ENCODE results near the gene FGD4.

The FGD4 gene

DNA sequence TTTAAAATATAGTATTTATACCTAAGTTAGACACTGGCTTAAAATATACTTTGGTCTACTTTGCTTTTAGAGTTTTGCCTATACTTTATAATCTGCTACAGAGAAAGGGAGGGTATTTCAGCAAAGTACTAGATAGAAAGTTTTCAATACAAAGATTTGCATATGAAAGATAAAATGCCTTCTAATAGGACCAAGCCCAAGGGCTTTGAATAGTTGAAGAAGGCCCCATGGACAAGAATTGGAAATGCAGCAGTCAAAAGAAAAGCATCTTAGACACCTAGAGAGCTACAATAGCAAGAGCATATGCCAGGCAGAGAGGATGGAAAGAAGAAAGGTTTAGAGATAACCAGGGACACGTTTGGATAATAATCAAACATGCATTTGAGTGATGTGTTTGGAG, 196.7 kb downstream of the FGD4 start:
- Histone ChIP-seq H3K27me3 (replicated peaks; ENCODE audit: control insufficient read depth, insufficient read depth, low read length) (no peaks in the 10 kb centered on the region), H3K4me1 (ENCODE audit: control insufficient read depth, insufficient read depth, low read length) (no peaks in the 10 kb centered on the region), H3K9me3 (ENCODE audit: control insufficient read depth, low read length) (no peaks in the 10 kb centered on the region), H3K9ac (ENCODE audit: low read length) (no peak overlapping the region), H3K4me3 (ENCODE audit: low read length) (no peak overlapping the region), H3K36me3 (ENCODE audit: control insufficient read depth, insufficient read depth, low read length, severe bottlenecking) (peaks cover 72% of the 10 kb centered on the region)
- no peak for DNase-seq (ENCODE audit: low read depth)

DNA sequence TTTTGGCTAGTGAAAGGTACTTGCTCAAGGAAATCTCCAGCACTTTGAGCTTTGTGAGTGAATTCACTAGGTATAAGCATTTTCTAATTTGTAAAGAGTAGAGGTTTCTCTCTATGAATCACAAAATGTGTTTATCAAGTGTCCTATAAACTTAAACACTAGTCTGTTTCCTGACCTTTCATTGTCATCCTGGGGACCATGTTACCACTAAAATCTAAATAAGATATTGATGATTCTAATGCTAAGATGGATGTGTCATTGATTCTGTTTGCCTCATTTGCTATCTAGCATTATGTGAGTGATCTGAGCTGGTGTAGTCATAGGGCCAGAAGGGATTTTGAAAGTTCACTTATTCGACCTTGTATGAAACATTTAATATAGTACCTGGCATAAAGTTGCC, 199.3 kb downstream of the FGD4 start:
- H3K27me3 ChIP-seq (replicated peaks; ENCODE audit: control insufficient read depth, insufficient read depth, low read length), result no peaks in the 10 kb centered on the region
- H3K4me1 ChIP-seq (ENCODE audit: control insufficient read depth, insufficient read depth, low read length), result peaks cover under 1% of the 10 kb centered on the region
- no peak overlapping the region for H3K9ac ChIP-seq (ENCODE audit: low read length)
- no peaks in the 10 kb centered on the region for H3K9me3 ChIP-seq (ENCODE audit: control insufficient read depth, low read length)
- DNase-seq (ENCODE audit: low read depth), result no peak
- H3K4me3 ChIP-seq (ENCODE audit: low read length), result no peak overlapping the region
- H3K36me3 ChIP-seq (ENCODE audit: control insufficient read depth, insufficient read depth, low read length, severe bottlenecking), result peaks cover 77% of the 10 kb centered on the region

DNA sequence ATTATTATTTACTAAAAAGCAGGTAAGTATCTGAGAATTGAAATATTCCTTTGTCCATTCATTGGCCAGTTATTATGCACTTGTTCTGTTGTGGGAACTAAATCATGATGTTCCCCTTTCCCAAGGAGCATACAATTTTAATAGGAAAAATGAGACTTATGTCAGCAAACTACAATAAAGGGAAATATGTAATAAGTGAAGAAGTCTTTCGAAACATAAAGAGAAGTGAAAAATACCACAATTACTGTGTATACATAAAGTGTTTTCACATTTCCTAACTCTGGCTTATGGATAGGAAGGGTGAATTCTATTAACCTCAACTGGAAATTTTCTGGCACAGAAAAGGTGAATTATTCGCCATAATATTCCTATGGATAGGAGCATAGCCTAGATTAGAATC, 201.3 kb downstream of the FGD4 start:
- H3K36me3 ChIP-seq (ENCODE audit: control insufficient read depth, insufficient read depth, low read length, severe bottlenecking), result peaks cover 79% of the 10 kb centered on the region
- H3K9ac ChIP-seq (ENCODE audit: low read length), result no peak overlapping the region
- DNase-seq (ENCODE audit: low read depth), result no peak
- H3K4me1 ChIP-seq (ENCODE audit: control insufficient read depth, insufficient read depth, low read length), result peaks cover 7% of the 10 kb centered on the region
- no peaks in the 10 kb centered on the region for H3K27me3 ChIP-seq (replicated peaks; ENCODE audit: control insufficient read depth, insufficient read depth, low read length)
- H3K9me3 ChIP-seq (ENCODE audit: control insufficient read depth, low read length), result no peaks in the 10 kb centered on the region
- H3K4me3 ChIP-seq (ENCODE audit: low read length), result no peak overlapping the region

DNA sequence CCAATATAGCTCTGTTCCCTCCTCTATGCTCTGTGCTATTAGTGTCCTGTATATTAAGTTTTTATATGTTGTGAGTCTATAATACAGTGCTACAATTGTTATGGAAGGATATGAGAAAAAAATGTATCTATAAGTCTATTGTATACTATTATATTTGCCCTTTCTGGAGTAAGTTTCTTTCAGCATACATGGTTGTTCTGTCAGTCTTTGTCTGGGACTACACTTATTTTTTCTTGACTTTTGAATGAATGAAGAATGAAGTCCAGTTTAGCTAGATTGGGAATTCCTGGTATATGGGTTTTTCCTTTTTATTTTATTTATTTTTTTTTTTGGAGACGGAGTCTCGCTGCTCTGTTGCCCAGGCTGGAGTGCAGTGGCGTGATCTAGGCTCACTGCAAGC, 203.7 kb downstream of the FGD4 start:
- Histone ChIP-seq H3K36me3 (ENCODE audit: control insufficient read depth, insufficient read depth, low read length, severe bottlenecking) (peaks cover 84% of the 10 kb centered on the region), H3K9me3 (ENCODE audit: control insufficient read depth, low read length) (no peaks in the 10 kb centered on the region), H3K4me1 (ENCODE audit: control insufficient read depth, insufficient read depth, low read length) (peaks cover 7% of the 10 kb centered on the region), H3K9ac (ENCODE audit: low read length) (no peak overlapping the region), H3K27me3 (replicated peaks; ENCODE audit: control insufficient read depth, insufficient read depth, low read length) (no peaks in the 10 kb centered on the region), H3K4me3 (ENCODE audit: low read length) (no peak overlapping the region)
- DNase-seq (ENCODE audit: low read depth), result no peak

DNA sequence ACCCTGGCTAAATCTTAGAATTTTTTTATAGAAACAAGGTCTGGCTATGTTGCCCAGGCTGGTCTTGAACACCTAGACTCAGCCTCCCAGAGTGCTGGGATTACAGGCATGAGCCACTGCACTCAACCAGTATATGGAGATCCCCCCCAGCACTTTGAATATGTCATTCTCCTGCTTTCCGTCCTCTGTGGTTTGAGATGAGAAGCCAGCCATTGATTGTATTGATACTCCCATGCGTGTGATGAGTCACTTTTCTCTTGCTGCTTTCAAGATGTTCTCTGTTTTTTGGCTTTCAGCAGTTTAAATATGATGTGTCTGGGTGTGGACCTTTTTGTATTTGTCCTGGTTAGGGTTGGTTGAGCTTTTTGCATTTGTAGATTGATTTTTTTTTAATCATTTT, 204.5 kb downstream of the FGD4 start:
- Histone ChIP-seq H3K4me3 (ENCODE audit: low read length) (no peak overlapping the region), H3K9me3 (ENCODE audit: control insufficient read depth, low read length) (no peaks in the 10 kb centered on the region), H3K27me3 (replicated peaks; ENCODE audit: control insufficient read depth, insufficient read depth, low read length) (no peaks in the 10 kb centered on the region), H3K36me3 (ENCODE audit: control insufficient read depth, insufficient read depth, low read length, severe bottlenecking) (peaks cover 84% of the 10 kb centered on the region), H3K4me1 (ENCODE audit: control insufficient read depth, insufficient read depth, low read length) (peaks cover 7% of the 10 kb centered on the region), H3K9ac (ENCODE audit: low read length) (no peak overlapping the region)
- DNase-seq (ENCODE audit: low read depth), result peak; percentile 11

DNA sequence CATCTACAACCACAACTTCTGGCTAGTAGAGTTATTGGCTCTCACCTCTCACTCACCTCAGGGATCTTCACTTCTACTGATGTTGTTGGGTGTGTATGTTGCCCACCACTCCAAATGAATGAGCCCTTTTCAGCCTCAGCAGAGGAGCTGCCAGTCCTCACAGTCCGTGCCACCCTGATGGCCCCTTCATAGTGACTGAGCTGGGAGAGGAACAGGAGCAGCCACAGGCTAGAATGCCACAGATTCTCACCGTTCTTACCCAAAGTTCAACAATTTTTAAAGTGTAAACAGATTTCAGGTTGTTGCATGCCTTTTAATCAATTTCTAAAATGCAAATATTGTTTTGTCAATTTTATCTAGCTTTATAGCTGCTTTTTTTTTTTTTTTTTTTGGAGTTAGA, 205.2 kb downstream of the FGD4 start:
- H3K9me3 ChIP-seq (ENCODE audit: control insufficient read depth, low read length), result no peaks in the 10 kb centered on the region
- H3K9ac ChIP-seq (ENCODE audit: low read length), result no peak overlapping the region
- peaks cover 7% of the 10 kb centered on the region for H3K4me1 ChIP-seq (ENCODE audit: control insufficient read depth, insufficient read depth, low read length)
- H3K36me3 ChIP-seq (ENCODE audit: control insufficient read depth, insufficient read depth, low read length, severe bottlenecking), result peaks cover 89% of the 10 kb centered on the region
- no peak overlapping the region for H3K4me3 ChIP-seq (ENCODE audit: low read length)
- no peaks in the 10 kb centered on the region for H3K27me3 ChIP-seq (replicated peaks; ENCODE audit: control insufficient read depth, insufficient read depth, low read length)
- DNase-seq (ENCODE audit: low read depth), result no peak

DNA sequence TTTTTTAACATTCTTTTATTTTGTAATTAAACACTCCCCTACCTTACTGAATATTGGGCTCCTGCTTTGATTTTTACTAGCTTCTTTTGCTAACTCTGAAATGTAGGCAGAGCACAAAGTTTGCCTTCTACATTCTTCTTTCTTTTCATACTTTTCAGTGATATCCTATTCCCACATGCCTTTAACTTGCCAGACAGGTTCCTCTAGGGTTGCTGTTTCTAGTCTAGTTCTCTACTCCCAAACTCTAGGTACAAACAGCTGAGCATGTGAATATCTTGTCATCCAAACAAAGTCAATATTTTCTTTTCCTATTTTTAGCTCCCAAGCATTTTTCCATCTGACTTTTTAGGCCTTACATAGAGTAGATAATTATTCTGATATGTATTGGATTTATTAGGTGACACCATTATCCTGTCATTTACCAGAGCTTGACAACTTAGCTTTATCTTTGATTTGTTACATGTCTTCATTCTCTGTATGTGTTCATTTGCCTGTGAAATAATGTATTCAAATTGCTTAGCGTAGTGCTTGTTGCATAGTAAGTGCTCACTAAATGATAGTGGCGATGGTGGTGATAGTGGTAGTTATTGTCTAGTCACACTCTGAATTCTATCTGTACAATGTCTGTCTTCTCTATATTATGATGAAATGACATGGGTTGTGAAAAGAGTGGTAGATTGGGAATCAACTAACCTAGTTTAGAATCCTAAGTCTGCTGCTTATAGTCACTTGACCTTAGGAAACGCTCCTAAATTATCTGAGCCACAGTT, 206.2 kb downstream of the FGD4 start:
- DNase-seq (ENCODE audit: low read depth), result no peak
- Histone ChIP-seq H3K4me3 (ENCODE audit: low read length) (no peak overlapping the region), H3K9ac (ENCODE audit: low read length) (no peak overlapping the region), H3K4me1 (ENCODE audit: control insufficient read depth, insufficient read depth, low read length) (peaks cover 7% of the 10 kb centered on the region), H3K36me3 (ENCODE audit: control insufficient read depth, insufficient read depth, low read length, severe bottlenecking) (peaks cover 89% of the 10 kb centered on the region), H3K9me3 (ENCODE audit: control insufficient read depth, low read length) (no peaks in the 10 kb centered on the region), H3K27me3 (replicated peaks; ENCODE audit: control insufficient read depth, insufficient read depth, low read length) (no peaks in the 10 kb centered on the region)

DNA sequence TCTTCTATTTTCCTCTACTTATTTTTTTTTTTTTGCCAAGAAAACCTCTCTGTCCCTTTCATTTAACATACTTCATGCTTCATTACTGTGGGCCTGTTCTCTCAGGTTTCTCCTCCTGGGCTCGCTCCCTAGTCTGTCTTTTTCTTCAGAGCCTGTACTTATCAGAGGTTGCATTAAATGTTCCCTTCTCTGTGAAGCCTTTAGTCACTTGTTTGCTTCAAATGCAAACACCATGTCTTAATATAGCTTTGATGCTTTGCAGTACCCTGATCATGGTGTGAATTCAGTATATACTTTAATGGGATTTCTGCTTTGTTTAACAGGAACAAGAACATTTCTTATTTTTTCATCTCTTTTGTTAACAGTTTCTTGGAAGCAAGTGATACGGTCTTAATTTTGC, 207.1 kb downstream of the FGD4 start:
- no peaks in the 10 kb centered on the region for H3K9me3 ChIP-seq (ENCODE audit: control insufficient read depth, low read length)
- H3K9ac ChIP-seq (ENCODE audit: low read length), result no peak overlapping the region
- no peak for DNase-seq (ENCODE audit: low read depth)
- peaks cover 7% of the 10 kb centered on the region for H3K4me1 ChIP-seq (ENCODE audit: control insufficient read depth, insufficient read depth, low read length)
- H3K27me3 ChIP-seq (replicated peaks; ENCODE audit: control insufficient read depth, insufficient read depth, low read length), result no peaks in the 10 kb centered on the region
- H3K36me3 ChIP-seq (ENCODE audit: control insufficient read depth, insufficient read depth, low read length, severe bottlenecking), result peaks cover 89% of the 10 kb centered on the region
- H3K4me3 ChIP-seq (ENCODE audit: low read length), result no peak overlapping the region

DNA sequence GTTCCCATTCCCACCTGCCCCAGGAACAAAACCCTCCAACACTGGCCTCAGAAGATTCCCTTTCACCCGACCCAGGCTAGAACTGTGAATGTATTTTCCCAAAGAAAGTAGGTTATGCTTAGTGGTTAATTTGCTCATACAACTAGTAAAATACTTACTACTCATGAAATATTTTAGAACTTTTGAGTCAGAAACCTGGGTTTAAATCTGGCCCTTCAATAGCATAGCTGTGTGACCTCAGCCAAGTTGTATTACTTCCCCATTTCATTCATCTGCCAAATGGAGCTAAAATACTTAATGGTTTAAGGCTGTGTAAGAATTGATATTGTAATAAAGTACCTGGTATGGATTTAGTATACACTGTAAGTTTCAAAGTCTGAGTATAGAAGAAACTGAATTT, 210.6 kb downstream of the FGD4 start:
- no peaks in the 10 kb centered on the region for H3K27me3 ChIP-seq (replicated peaks; ENCODE audit: control insufficient read depth, insufficient read depth, low read length)
- H3K4me1 ChIP-seq (ENCODE audit: control insufficient read depth, insufficient read depth, low read length), result no peaks in the 10 kb centered on the region
- no peaks in the 10 kb centered on the region for H3K9me3 ChIP-seq (ENCODE audit: control insufficient read depth, low read length)
- H3K9ac ChIP-seq (ENCODE audit: low read length), result no peak overlapping the region
- no peak overlapping the region for H3K4me3 ChIP-seq (ENCODE audit: low read length)
- peaks cover 98% of the 10 kb centered on the region for H3K36me3 ChIP-seq (ENCODE audit: control insufficient read depth, insufficient read depth, low read length, severe bottlenecking)
- no peak for DNase-seq (ENCODE audit: low read depth)

DNA sequence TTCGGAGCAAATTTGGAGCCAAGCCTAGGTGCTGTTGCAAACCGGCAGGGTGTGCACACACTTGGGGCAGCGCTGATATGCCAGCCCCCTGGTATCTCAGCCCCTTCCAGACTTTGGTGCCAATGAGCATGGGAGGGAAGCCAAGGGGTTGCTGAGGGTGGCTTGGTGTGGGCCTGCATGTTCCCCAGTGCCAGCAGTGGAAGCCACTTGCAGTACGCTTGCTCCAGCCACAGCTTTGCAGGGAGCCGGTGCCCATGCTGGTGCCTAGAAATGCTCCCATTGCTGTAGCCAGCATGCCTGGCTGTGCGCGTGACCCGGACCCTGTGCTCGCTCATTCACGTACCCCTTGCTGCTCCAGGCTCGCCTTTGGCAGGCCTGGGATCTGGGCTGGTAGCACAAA, 212.6 kb downstream of the FGD4 start:
- H3K9me3 ChIP-seq (ENCODE audit: control insufficient read depth, low read length), result no peaks in the 10 kb centered on the region
- DNase-seq (ENCODE audit: low read depth), result no peak
- no peaks in the 10 kb centered on the region for H3K4me1 ChIP-seq (ENCODE audit: control insufficient read depth, insufficient read depth, low read length)
- no peak overlapping the region for H3K4me3 ChIP-seq (ENCODE audit: low read length)
- H3K27me3 ChIP-seq (replicated peaks; ENCODE audit: control insufficient read depth, insufficient read depth, low read length), result no peaks in the 10 kb centered on the region
- H3K36me3 ChIP-seq (ENCODE audit: control insufficient read depth, insufficient read depth, low read length, severe bottlenecking), result peaks cover 96% of the 10 kb centered on the region
- no peak overlapping the region for H3K9ac ChIP-seq (ENCODE audit: low read length)

DNA sequence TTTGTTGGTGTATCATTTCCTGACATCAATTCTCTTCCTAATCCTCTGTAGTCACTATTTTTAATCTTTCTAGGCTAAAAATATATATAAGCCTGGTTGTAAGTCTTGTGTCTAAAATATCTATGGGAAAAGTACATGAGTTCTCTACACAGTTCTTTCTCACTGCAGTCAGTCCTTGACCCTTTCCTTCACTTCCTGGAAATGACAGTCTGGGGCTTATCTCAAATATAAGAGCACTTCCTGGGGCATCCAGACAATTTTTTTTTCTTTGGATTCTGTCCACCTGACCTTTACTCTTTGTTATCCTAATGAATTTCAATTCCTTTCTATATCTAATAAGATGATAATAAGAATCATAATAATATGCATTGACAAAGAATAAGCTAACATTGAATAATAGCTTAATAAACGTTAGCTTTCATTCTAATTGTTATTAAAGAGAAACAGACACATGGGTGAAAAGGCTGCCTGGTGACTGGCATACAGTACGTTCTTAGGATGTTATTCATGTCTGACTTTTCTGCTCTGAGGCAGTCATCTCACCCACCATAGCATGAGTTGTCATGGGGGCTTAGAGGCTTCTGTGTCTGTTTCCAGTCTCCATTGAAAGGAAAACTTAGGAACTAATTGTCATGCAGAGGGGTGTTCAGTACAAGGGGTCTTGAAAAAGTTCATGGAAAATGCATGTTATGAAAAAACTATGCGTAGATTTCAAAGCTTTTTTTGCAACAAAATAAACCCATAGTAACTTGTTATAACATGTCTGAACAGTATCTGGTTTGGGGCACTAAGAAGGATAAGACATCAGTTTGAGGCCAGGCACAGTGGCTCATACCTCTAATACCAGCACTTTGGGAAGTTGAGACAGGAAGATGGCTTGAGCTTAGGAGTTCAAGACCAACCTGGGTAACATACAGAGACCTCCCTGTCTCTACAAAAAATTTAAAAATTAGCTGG, 213.6 kb downstream of the FGD4 start:
- DNase-seq (ENCODE audit: low read depth), result no peak
- Histone ChIP-seq H3K9ac (ENCODE audit: low read length) (no peak overlapping the region), H3K9me3 (ENCODE audit: control insufficient read depth, low read length) (no peaks in the 10 kb centered on the region), H3K4me1 (ENCODE audit: control insufficient read depth, insufficient read depth, low read length) (no peaks in the 10 kb centered on the region), H3K4me3 (ENCODE audit: low read length) (no peak overlapping the region), H3K27me3 (replicated peaks; ENCODE audit: control insufficient read depth, insufficient read depth, low read length) (no peaks in the 10 kb centered on the region), H3K36me3 (ENCODE audit: control insufficient read depth, insufficient read depth, low read length, severe bottlenecking) (peaks cover 96% of the 10 kb centered on the region)
